HG03064 (cell line): ENCODE data around the gene SGPP1.
A peak's percentile ranks its signal among the peaks of the same experiment; 100 is the strongest.
"Not testable (repeated sequence)": the region's sequence is repeated elsewhere in the genome, so short reads cannot be mapped to it uniquely, and the experiment has no call there.

ENCODE experiments used
- ATAC-seq: cut with Tn5 transposase; IDR thresholded peaks from one replicate; pipeline ENCODE4 v1.9.1; 2021; ENCODE audit warnings: low read depth; ENCODE audit not compliant: unreplicated experiment

The SGPP1 gene

DNA sequence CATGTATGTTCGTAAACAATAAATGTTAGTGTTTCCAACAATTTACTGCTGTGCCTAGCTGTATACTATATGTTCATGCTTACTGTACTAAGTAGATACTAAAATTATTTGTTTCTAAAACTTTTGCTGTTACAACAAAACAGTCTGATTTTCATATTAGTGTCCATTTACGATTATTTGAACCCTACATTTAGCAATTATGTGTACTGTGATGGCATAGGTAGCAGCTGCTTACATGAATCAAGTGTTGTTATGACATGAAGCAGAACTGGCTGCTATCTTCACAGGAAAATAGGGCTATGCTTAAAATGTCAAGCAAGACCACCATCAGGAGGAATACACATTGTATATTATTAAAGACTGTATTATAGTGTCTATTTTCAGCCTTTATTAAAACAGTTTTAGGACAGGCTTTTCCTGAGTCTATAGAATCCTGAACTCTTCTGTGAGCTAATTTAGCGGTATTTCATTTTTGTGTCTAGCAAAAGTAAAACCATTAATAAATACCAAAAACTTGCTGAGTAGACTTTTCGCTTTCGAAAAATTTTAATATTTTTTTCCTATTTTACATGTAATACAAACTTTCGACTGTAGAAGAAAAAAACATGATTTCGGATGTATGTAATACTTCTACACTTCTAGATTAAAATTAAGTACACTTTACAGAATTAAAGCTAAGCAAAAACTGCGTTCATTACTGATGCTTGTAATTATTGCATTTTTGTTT, 85.0 kb downstream of the SGPP1 start:
- ATAC-seq, result no peak

DNA sequence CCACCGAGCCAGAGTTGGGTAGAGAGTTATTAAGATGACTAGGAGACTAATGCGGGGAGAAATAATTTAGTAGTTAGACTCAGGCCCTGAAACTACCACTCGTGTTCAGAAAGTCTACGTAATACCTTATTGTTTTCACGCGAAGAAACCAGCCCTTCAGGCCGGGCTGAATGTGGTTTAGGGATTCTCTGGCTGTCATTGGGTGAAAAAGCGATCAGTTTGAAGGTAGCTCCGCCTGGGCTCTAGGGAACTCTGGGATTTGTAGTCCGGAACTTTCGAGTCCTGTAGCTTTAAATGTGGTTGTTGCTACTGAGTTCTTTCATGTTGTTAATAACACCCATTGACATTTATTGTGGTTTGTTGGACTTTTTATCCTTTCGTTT, 85.6 kb downstream of the SGPP1 start:
- peak; percentile 65 for ATAC-seq

DNA sequence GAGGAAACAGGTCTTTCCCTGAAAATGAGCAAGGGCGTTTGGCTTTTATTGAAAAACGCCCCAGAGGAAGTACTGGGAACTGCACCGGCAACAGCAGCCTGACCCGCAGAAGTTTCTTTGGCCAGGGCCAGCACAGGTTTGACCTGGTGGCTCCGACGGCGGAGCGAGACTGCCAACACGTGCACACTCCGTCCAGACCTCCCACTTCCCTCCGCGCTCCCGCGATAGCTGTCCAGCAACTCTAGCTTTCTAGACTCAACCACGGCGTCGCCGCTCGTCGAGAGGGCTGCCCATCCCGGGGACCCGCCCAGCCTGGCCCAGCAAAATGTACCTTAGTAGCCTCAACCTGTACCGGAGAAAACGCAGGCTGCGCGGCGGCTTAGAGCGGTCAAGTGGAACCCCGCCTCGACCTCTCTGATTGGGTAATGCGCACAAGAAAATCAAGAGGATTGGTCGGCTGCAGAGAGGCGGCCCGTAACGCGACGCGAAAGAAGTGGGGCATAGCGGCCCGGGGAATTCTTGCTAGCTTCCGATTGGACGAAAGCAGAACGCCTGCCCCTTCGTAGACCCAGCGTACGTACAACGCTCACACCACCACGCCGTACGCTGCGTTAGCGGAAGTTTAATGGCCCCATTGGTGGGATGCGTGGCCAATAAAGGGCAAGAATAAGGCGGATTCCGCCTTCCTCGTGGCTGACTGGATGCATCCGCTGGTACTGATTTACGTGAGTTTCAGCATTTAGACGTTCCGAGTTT, 86.2 kb downstream of the SGPP1 start, which contains the start of gene WDR89:
WDR89 (minus strand) TSS at position 399 of the 756 bp plus-strand sequence. CDS start 41,929 bp downstream, outside the sequence.
- peak; percentile 82 for ATAC-seq

DNA sequence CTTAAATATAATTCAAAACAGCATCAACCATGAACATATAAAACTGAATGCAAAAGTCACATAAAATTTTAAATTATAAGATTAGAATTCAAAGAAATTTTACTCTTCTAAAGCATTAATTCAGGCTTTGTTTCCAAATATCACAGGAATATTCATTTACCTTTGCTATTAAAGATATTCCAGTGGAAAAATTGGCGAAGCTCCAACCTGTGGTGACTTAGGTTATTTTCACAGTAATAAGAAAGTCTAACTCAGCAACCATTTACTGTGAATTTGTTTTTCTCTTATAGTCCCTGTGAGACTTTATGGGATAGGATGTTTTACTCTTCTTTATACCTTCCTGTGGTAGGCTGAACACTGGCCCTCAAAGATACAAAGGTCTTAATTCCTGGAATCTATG, 89.4 kb downstream of the SGPP1 start:
- ATAC-seq, result no peak

GRCh38 chr14:63636094-63636635, 91.7 kb downstream of the SGPP1 start:
- not testable (repeated sequence) for ATAC-seq
